Endodermal cell (in vitro differentiated cells): ENCODE results near the gene MAIP1. TPM values are rescaled to one million over a fixed set of nuclear protein-coding genes. Genes with fewer than 3 reads are reported as not detected.

Experiments used
- DNase-seq: peaks from one replicate; pipeline ENCODE4 v3.0.0-alpha.2; 2017
- H3K27ac ChIP-seq: 2 replicates; pipeline ENCODE4 v1.5.1; 2013; ENCODE audit warnings: mild to moderate bottlenecking, low read depth, low read length, moderate library complexity
- H3K27me3 ChIP-seq: 2 replicates; pipeline ENCODE4 v1.6.1; 2013; ENCODE audit warnings: mild to moderate bottlenecking, low read length, moderate library complexity; ENCODE audit not compliant: insufficient read depth, control insufficient read depth, poor library complexity, severe bottlenecking
- H3K36me3 ChIP-seq: 2 replicates; pipeline ENCODE4 v1.7.0; 2013; ENCODE audit warnings: mild to moderate bottlenecking, low read length, moderate library complexity; ENCODE audit not compliant: control insufficient read depth, insufficient read depth
- H3K4me1 ChIP-seq: one replicate; pipeline ENCODE4 v1.7.0; 2013; ENCODE audit warnings: low read length; ENCODE audit not compliant: control insufficient read depth, insufficient read depth
- H3K4me3 ChIP-seq: 2 replicates; pipeline ENCODE4 v1.5.1; 2013; ENCODE audit warnings: mild to moderate bottlenecking, low read length, moderate library complexity
- H3K9ac ChIP-seq: 2 replicates; pipeline ENCODE4 v1.6.1; 2013; ENCODE audit warnings: mild to moderate bottlenecking, low read length, moderate library complexity; ENCODE audit not compliant: poor library complexity, severe bottlenecking; ENCODE audit errors: extremely low read depth
- H3K9me3 ChIP-seq: 2 replicates; pipeline ENCODE4 v1.6.1; 2013; ENCODE audit warnings: mild to moderate bottlenecking, low read length, moderate library complexity; ENCODE audit not compliant: control insufficient read depth
- H3K27ac Mint-ChIP-seq: 2 replicates; pipeline ENCODE4 v1.8.0; 2020; ENCODE audit warnings: mixed read lengths
- H3K27me3 Mint-ChIP-seq: 2 replicates; pipeline ENCODE4 v1.8.0; 2021; ENCODE audit warnings: mild to moderate bottlenecking, mixed read lengths; ENCODE audit not compliant: insufficient read depth
- H3K36me3 Mint-ChIP-seq: 2 replicates; pipeline ENCODE4 v1.8.0; 2020; ENCODE audit warnings: low read depth, mixed read lengths
- H3K4me1 Mint-ChIP-seq: 2 replicates; pipeline ENCODE4 v1.8.0; 2020; ENCODE audit warnings: mixed read lengths
- H3K4me3 Mint-ChIP-seq: 2 replicates; pipeline ENCODE4 v1.8.0; 2020; ENCODE audit warnings: mild to moderate bottlenecking, moderate library complexity, mixed read lengths
- H3K9me3 Mint-ChIP-seq: 2 replicates; pipeline ENCODE4 v1.8.0; 2020; ENCODE audit warnings: mild to moderate bottlenecking, mixed read lengths
- WGBS, 2 experiments: methylation state at CpG; one replicate each; pipeline versions ENCODE4 v1.1.5 to v1.1.7; 2013; ENCODE audit warnings: missing lambda C conversion rate in 2 of 2, mixed read lengths in 1 of 2; ENCODE audit not compliant: insufficient coverage in 1 of 2, insufficient read length in 1 of 2; 5-methylcytosine and 5-hydroxymethylcytosine counted together
- total RNA-seq, 2 donors: library from RNA; stranded (reverse); fragmentation: NEBNext Ultra II Directional in 1 of 2; extraction: Animal tissue kit (Norgen Biotek cat#: 25700) in 1 of 2; gene quantifications; 2 replicates in 1 of 2; 3 replicates in 1 of 2; pipeline ENCODE4 v1.2.1, GENCODE V29; 2021
- TF ChIP-seq, protein P1 (sequence below): fragments of 200-600 bp; sonication (generic); conservative IDR thresholded peaks from 2 replicates; pipeline ENCODE4 v1.5.0; 2021; ENCODE audit warnings: antibody characterized with exemption, mild to moderate bottlenecking

Gene MAIP1
- total RNA-seq, 2 donors from 2014 or later: 20.9 to 23.7 TPM

DNA sequence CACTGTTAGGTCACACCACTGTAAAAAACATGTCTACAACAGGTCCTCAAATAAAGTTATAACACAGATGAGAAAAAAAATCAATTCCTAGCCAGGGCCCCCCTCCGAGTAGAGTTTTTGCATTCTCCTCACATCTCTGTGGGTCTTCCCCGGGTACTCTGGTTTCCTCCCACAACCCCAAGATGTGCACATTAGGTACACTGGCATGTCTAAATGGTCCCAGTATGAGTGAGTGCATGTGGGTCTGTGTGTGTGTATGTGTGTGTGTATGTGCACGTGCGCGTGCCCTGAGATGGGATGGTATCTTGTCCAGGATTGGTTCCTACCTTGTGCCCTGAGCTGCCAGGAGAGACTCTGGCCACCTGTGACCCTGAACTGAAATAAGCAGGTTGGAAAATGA is 5.0 kb upstream of the MAIP1 start:
- Histone ChIP-seq H3K27me3 (no peaks in the 10 kb centered on the region), H3K9ac (no peak overlapping the region), H3K27ac (no peak overlapping the region), H3K36me3 (peaks cover 61% of the 10 kb centered on the region), H3K4me1 (no peaks in the 10 kb centered on the region), H3K4me3 (no peak overlapping the region), H3K9me3 (no peaks in the 10 kb centered on the region)
- no peaks in the 10 kb centered on the region for H3K9me3 Mint-ChIP-seq
- no peak for DNase-seq
- TF ChIP-seq, protein P1, sequence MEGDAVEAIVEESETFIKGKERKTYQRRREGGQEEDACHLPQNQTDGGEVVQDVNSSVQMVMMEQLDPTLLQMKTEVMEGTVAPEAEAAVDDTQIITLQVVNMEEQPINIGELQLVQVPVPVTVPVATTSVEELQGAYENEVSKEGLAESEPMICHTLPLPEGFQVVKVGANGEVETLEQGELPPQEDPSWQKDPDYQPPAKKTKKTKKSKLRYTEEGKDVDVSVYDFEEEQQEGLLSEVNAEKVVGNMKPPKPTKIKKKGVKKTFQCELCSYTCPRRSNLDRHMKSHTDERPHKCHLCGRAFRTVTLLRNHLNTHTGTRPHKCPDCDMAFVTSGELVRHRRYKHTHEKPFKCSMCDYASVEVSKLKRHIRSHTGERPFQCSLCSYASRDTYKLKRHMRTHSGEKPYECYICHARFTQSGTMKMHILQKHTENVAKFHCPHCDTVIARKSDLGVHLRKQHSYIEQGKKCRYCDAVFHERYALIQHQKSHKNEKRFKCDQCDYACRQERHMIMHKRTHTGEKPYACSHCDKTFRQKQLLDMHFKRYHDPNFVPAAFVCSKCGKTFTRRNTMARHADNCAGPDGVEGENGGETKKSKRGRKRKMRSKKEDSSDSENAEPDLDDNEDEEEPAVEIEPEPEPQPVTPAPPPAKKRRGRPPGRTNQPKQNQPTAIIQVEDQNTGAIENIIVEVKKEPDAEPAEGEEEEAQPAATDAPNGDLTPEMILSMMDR: no peak
- no peak overlapping the region for H3K4me3 Mint-ChIP-seq
- no peak overlapping the region for H3K27ac Mint-ChIP-seq
- H3K27me3 Mint-ChIP-seq: no peaks in the 10 kb centered on the region
- H3K4me1 Mint-ChIP-seq: peaks cover 6% of the 10 kb centered on the region
- WGBS, 2 experiments: 96% methylated on average over 5 of the region's 5 CpGs; no CpG with 5 or more reads in 1 of the 2 experiments
- H3K36me3 Mint-ChIP-seq: peaks cover 38% of the 10 kb centered on the region

DNA sequence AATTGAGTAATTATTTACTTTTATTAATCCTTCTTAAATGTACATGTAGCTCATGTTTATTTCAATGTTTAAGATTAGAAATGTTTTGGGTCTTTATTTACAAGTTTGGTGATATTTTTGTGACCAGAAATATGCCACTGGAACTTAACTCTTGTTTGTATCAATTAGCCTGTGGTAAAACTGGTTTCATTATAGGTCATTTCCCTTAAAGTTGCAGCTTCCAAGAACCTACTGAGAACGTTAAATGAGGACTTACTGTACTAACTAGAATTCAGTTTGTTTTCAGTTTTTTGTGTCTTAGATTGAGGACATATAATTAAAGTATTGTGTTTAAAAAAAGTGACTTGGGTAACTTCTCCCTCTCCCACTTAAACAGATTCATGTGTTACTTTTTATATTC is 4.4 kb upstream of the MAIP1 start:
- H3K4me3 Mint-ChIP-seq: no peak overlapping the region
- no peak for DNase-seq
- H3K36me3 Mint-ChIP-seq: peaks cover 37% of the 10 kb centered on the region
- Histone ChIP-seq H3K9ac (no peak overlapping the region), H3K9me3 (no peaks in the 10 kb centered on the region), H3K27ac (no peak overlapping the region), H3K27me3 (no peaks in the 10 kb centered on the region), H3K4me3 (no peak overlapping the region), H3K36me3 (peaks cover 55% of the 10 kb centered on the region), H3K4me1 (no peaks in the 10 kb centered on the region)
- H3K27me3 Mint-ChIP-seq: no peaks in the 10 kb centered on the region
- 95% methylated on average over 1 of the region's 1 CpG; no CpG with 5 or more reads in 1 of the 2 experiments for WGBS, 2 experiments
- TF ChIP-seq, protein P1: no peak
- peaks cover 6% of the 10 kb centered on the region for H3K4me1 Mint-ChIP-seq
- H3K9me3 Mint-ChIP-seq: no peaks in the 10 kb centered on the region
- H3K27ac Mint-ChIP-seq: no peak overlapping the region

- H3K27ac ChIP-seq: peak overlapping the region; percentile 93
- Mint-ChIP-seq H3K4me1 (peaks cover 13% of the 10 kb centered on the region), H3K27ac (peak overlapping the region; percentile 100), H3K36me3 (peaks cover 37% of the 10 kb centered on the region), H3K9me3 (no peaks in the 10 kb centered on the region), H3K27me3 (no peaks in the 10 kb centered on the region), H3K4me3 (peak overlapping the region; percentile 96)
- 0% methylated on average over 9 to 13 of the region's 13 CpGs for WGBS, 2 experiments
- no peaks in the 10 kb centered on the region for H3K27me3 ChIP-seq
- no peak for DNase-seq
- no peaks in the 10 kb centered on the region for H3K9me3 ChIP-seq
- TF ChIP-seq, protein P1: no peak
- H3K36me3 ChIP-seq: peaks cover 44% of the 10 kb centered on the region
- peak overlapping the region; percentile 77 for H3K9ac ChIP-seq
- peak overlapping the region; percentile 99 for H3K4me3 ChIP-seq
- H3K4me1 ChIP-seq: no peaks in the 10 kb centered on the region
Observed at GRCh38 chr2:199955007-199955338, 409 bp upstream of the MAIP1 start.
